ENCODE measurements around the gene MEGF11.

The MEGF11 gene

GRCh38 chr15:66222273-66223198, 31.0 kb downstream of the MEGF11 start:
- H3K36me3 ChIP-seq (ENCODE audit: insufficient read depth, low read length), result no peaks in the 10 kb centered on the region
- no peaks in the 10 kb centered on the region for H3K9me3 ChIP-seq (ENCODE audit: low read length)
- H3K27ac ChIP-seq (ENCODE audit: low read depth, low read length), result no peak overlapping the region
- no peaks in the 10 kb centered on the region for H3K27me3 ChIP-seq (ENCODE audit: control insufficient read depth in 1 of 2, insufficient read depth in 2 of 2, low read length in 2 of 2)
- no peaks in the 10 kb centered on the region for H3K4me1 ChIP-seq (ENCODE audit: insufficient read depth, low read length)
- no peak overlapping the region for H3K4me3 ChIP-seq (ENCODE audit: low read depth in 1 of 2, low read length in 2 of 2)
- H3K9ac ChIP-seq (ENCODE audit: low read length), result no peak overlapping the region

GRCh38 chr15:66221126-66221525, 32.4 kb downstream of the MEGF11 start:
- no peak overlapping the region for H3K4me3 ChIP-seq (ENCODE audit: low read depth in 1 of 2, low read length in 2 of 2)
- no peaks in the 10 kb centered on the region for H3K4me1 ChIP-seq (ENCODE audit: insufficient read depth, low read length)
- no peaks in the 10 kb centered on the region for H3K36me3 ChIP-seq (ENCODE audit: insufficient read depth, low read length)
- no peak overlapping the region for H3K9ac ChIP-seq (ENCODE audit: low read length)
- H3K9me3 ChIP-seq (ENCODE audit: low read length), result no peaks in the 10 kb centered on the region
- no peak overlapping the region for H3K27ac ChIP-seq (ENCODE audit: low read depth, low read length)
- no peaks in the 10 kb centered on the region for H3K27me3 ChIP-seq (ENCODE audit: control insufficient read depth in 1 of 2, insufficient read depth in 2 of 2, low read length in 2 of 2)

- Histone ChIP-seq H3K4me3 (ENCODE audit: low read depth in 1 of 2, low read length in 2 of 2) (no peak overlapping the region), H3K27ac (ENCODE audit: low read depth, low read length) (no peak overlapping the region), H3K4me1 (ENCODE audit: insufficient read depth, low read length) (no peaks in the 10 kb centered on the region), H3K36me3 (ENCODE audit: insufficient read depth, low read length) (no peaks in the 10 kb centered on the region), H3K9ac (ENCODE audit: low read length) (no peak overlapping the region), H3K27me3 (ENCODE audit: control insufficient read depth in 1 of 2, insufficient read depth in 2 of 2, low read length in 2 of 2) (no peaks in the 10 kb centered on the region), H3K9me3 (ENCODE audit: low read length) (no peaks in the 10 kb centered on the region)
These were observed 32.9 kb downstream of the MEGF11 start for GRCh38 chr15:66220601-66221000.

GRCh38 chr15:66219339-66219738, 34.2 kb downstream of the MEGF11 start:
- H3K4me3 ChIP-seq (ENCODE audit: low read depth in 1 of 2, low read length in 2 of 2), result no peak overlapping the region
- no peaks in the 10 kb centered on the region for H3K9me3 ChIP-seq (ENCODE audit: low read length)
- H3K9ac ChIP-seq (ENCODE audit: low read length), result no peak overlapping the region
- H3K36me3 ChIP-seq (ENCODE audit: insufficient read depth, low read length), result no peaks in the 10 kb centered on the region
- no peak overlapping the region for H3K27ac ChIP-seq (ENCODE audit: low read depth, low read length)
- H3K27me3 ChIP-seq (ENCODE audit: control insufficient read depth in 1 of 2, insufficient read depth in 2 of 2, low read length in 2 of 2), result no peaks in the 10 kb centered on the region
- no peaks in the 10 kb centered on the region for H3K4me1 ChIP-seq (ENCODE audit: insufficient read depth, low read length)

GRCh38 chr15:66216806-66217205, 36.7 kb downstream of the MEGF11 start:
- H3K9ac ChIP-seq (ENCODE audit: low read length), result no peak overlapping the region
- H3K27ac ChIP-seq (ENCODE audit: low read depth, low read length), result no peak overlapping the region
- H3K36me3 ChIP-seq (ENCODE audit: insufficient read depth, low read length), result no peaks in the 10 kb centered on the region
- no peaks in the 10 kb centered on the region for H3K27me3 ChIP-seq (ENCODE audit: control insufficient read depth in 1 of 2, insufficient read depth in 2 of 2, low read length in 2 of 2)
- H3K4me1 ChIP-seq (ENCODE audit: insufficient read depth, low read length), result no peaks in the 10 kb centered on the region
- no peaks in the 10 kb centered on the region for H3K9me3 ChIP-seq (ENCODE audit: low read length)
- no peak overlapping the region for H3K4me3 ChIP-seq (ENCODE audit: low read depth in 1 of 2, low read length in 2 of 2)

GRCh38 chr15:66215811-66216210, 37.7 kb downstream of the MEGF11 start:
- H3K9me3 ChIP-seq (ENCODE audit: low read length), result no peaks in the 10 kb centered on the region
- H3K9ac ChIP-seq (ENCODE audit: low read length), result no peak overlapping the region
- no peaks in the 10 kb centered on the region for H3K27me3 ChIP-seq (ENCODE audit: control insufficient read depth in 1 of 2, insufficient read depth in 2 of 2, low read length in 2 of 2)
- no peaks in the 10 kb centered on the region for H3K4me1 ChIP-seq (ENCODE audit: insufficient read depth, low read length)
- no peaks in the 10 kb centered on the region for H3K36me3 ChIP-seq (ENCODE audit: insufficient read depth, low read length)
- no peak overlapping the region for H3K27ac ChIP-seq (ENCODE audit: low read depth, low read length)
- no peak overlapping the region for H3K4me3 ChIP-seq (ENCODE audit: low read depth in 1 of 2, low read length in 2 of 2)

GRCh38 chr15:66214246-66214645, 39.3 kb downstream of the MEGF11 start:
- H3K9me3 ChIP-seq (ENCODE audit: low read length), result no peaks in the 10 kb centered on the region
- no peak overlapping the region for H3K27ac ChIP-seq (ENCODE audit: low read depth, low read length)
- no peaks in the 10 kb centered on the region for H3K4me1 ChIP-seq (ENCODE audit: insufficient read depth, low read length)
- no peak overlapping the region for H3K9ac ChIP-seq (ENCODE audit: low read length)
- H3K4me3 ChIP-seq (ENCODE audit: low read depth in 1 of 2, low read length in 2 of 2), result no peak overlapping the region
- no peaks in the 10 kb centered on the region for H3K36me3 ChIP-seq (ENCODE audit: insufficient read depth, low read length)
- no peaks in the 10 kb centered on the region for H3K27me3 ChIP-seq (ENCODE audit: control insufficient read depth in 1 of 2, insufficient read depth in 2 of 2, low read length in 2 of 2)

- H3K4me3 ChIP-seq (ENCODE audit: low read depth in 1 of 2, low read length in 2 of 2), result no peak overlapping the region
- H3K9ac ChIP-seq (ENCODE audit: low read length), result no peak overlapping the region
- no peaks in the 10 kb centered on the region for H3K36me3 ChIP-seq (ENCODE audit: insufficient read depth, low read length)
- no peaks in the 10 kb centered on the region for H3K27me3 ChIP-seq (ENCODE audit: control insufficient read depth in 1 of 2, insufficient read depth in 2 of 2, low read length in 2 of 2)
- H3K27ac ChIP-seq (ENCODE audit: low read depth, low read length), result no peak overlapping the region
- no peaks in the 10 kb centered on the region for H3K4me1 ChIP-seq (ENCODE audit: insufficient read depth, low read length)
- no peaks in the 10 kb centered on the region for H3K9me3 ChIP-seq (ENCODE audit: low read length)
These were observed 41.0 kb downstream of the MEGF11 start for GRCh38 chr15:66212563-66212921.

- no peaks in the 10 kb centered on the region for H3K27me3 ChIP-seq (ENCODE audit: control insufficient read depth in 1 of 2, insufficient read depth in 2 of 2, low read length in 2 of 2)
- no peak overlapping the region for H3K27ac ChIP-seq (ENCODE audit: low read depth, low read length)
- H3K9me3 ChIP-seq (ENCODE audit: low read length), result no peaks in the 10 kb centered on the region
- no peaks in the 10 kb centered on the region for H3K4me1 ChIP-seq (ENCODE audit: insufficient read depth, low read length)
- H3K36me3 ChIP-seq (ENCODE audit: insufficient read depth, low read length), result no peaks in the 10 kb centered on the region
- H3K9ac ChIP-seq (ENCODE audit: low read length), result no peak overlapping the region
- H3K4me3 ChIP-seq (ENCODE audit: low read depth in 1 of 2, low read length in 2 of 2), result no peak overlapping the region
These were observed 41.6 kb downstream of the MEGF11 start for GRCh38 chr15:66211670-66212562.

GRCh38 chr15:66210684-66211083, 42.9 kb downstream of the MEGF11 start:
- H3K9ac ChIP-seq (ENCODE audit: low read length), result no peak overlapping the region
- no peak overlapping the region for H3K27ac ChIP-seq (ENCODE audit: low read depth, low read length)
- no peaks in the 10 kb centered on the region for H3K27me3 ChIP-seq (ENCODE audit: control insufficient read depth in 1 of 2, insufficient read depth in 2 of 2, low read length in 2 of 2)
- H3K9me3 ChIP-seq (ENCODE audit: low read length), result no peaks in the 10 kb centered on the region
- no peak overlapping the region for H3K4me3 ChIP-seq (ENCODE audit: low read depth in 1 of 2, low read length in 2 of 2)
- no peaks in the 10 kb centered on the region for H3K36me3 ChIP-seq (ENCODE audit: insufficient read depth, low read length)
- H3K4me1 ChIP-seq (ENCODE audit: insufficient read depth, low read length), result no peaks in the 10 kb centered on the region

GRCh38 chr15:66198757-66199156, 54.8 kb downstream of the MEGF11 start:
- Histone ChIP-seq H3K4me1 (ENCODE audit: insufficient read depth, low read length) (no peaks in the 10 kb centered on the region), H3K27ac (ENCODE audit: low read depth, low read length) (no peak overlapping the region), H3K27me3 (ENCODE audit: control insufficient read depth in 1 of 2, insufficient read depth in 2 of 2, low read length in 2 of 2) (no peaks in the 10 kb centered on the region), H3K4me3 (ENCODE audit: low read depth in 1 of 2, low read length in 2 of 2) (no peak overlapping the region), H3K36me3 (ENCODE audit: insufficient read depth, low read length) (no peaks in the 10 kb centered on the region), H3K9ac (ENCODE audit: low read length) (no peak overlapping the region), H3K9me3 (ENCODE audit: low read length) (no peaks in the 10 kb centered on the region)

All from muscle layer of colon (tissue), 2 donors.